Measurements from ENCODE around the gene KANK4.
"Not testable (repeated sequence)": the region's sequence is repeated elsewhere in the genome, so short reads cannot be mapped to it uniquely, and the experiment has no call there.

The KANK4 gene

DNA sequence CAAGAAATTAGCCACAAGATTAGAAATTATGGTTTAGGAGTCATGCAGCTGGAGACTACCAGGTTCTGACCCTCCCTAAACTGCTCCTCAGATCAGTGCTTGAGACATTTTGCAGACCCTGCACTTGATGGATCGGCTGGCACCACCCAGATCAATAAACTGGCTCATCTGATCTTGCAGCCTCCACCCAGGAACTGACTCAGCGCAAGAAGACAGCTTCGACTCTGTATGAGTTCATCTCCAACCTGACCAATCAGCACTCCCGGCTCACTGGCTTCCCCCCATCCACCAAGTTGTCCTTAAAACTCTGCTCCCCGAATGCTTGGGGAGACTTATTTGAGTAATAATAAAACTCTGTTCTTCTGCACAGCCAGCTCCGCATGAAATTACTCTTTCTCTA lies 84.5 kb downstream of the KANK4 start:
- no peak for DNase-seq

DNA sequence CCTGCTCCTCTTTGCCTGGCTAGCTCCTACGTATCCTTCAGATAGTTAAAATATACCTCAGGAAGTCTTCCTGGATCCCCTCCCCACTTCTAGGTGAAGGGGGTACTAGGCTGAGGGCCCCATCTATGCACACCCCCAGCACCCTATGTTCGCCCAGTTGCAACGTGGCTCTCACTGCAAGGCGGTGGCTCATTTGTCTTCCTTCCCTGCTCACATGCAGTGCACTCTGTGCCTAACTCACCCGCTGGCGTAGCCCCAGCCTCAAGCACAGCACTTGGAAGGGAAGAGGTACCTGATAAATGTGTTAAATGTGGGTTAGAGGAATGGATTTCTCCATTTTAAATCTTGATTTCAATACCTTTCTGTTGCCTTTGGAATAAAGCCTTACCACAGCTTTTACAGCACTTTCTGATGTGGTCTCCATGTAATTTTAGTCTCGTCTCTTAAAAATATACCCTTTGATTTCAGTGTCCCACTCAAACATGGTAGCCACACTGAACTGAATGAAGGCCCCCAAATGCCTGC lies 85.2 kb downstream of the KANK4 start:
- no peak for DNase-seq

- DNase-seq: no peak
Observed at GRCh38 chr1:62232871-62233278, 86.4 kb downstream of the KANK4 start.

GRCh38 chr1:62230718-62231117 lies 88.5 kb downstream of the KANK4 start:
- no peak for DNase-seq

- DNase-seq: no peak
Observed at GRCh38 chr1:62229932-62230331, 89.3 kb downstream of the KANK4 start.

GRCh38 chr1:62229468-62229867 lies 89.8 kb downstream of the KANK4 start:
- no peak for DNase-seq

DNA sequence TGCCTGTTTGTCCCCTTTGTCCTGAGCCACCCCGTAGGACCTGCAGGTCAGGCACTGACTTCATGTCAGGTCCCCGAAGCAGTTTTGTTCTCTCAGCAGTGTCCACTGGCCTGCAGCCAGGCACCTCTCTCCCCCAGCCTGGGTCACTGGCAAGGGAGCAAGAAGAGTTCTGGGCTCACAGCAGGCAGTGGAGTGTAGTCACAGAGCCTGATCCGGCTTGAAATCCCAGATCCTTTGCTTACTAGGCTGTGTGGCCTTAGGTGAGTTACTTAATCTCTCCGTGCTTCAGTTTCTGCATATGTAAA lies 90.4 kb downstream of the KANK4 start:
- DNase-seq: no peak

GRCh38 chr1:62228136-62228882 lies 90.9 kb downstream of the KANK4 start:
- no peak for DNase-seq

DNA sequence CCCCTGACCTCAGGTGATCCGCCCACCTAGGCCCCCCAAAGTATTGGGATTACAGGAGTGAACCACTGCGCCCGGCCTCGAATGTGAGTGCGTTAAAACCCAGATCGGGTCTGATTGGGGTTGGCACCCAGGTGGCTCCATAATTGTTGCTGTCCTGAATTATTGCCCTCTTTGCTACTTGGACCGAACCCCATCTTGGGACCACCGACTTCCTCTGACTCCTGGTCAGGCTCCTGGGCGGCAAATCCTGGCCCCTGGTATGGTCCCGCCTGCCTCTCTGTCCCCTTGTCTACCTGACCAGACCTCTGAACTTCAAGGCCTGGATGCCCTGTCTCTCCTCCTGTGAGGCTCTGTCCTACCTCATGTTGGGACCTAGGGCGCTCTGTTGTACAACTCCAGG lies 91.7 kb downstream of the KANK4 start:
- DNase-seq: no peak

DNA sequence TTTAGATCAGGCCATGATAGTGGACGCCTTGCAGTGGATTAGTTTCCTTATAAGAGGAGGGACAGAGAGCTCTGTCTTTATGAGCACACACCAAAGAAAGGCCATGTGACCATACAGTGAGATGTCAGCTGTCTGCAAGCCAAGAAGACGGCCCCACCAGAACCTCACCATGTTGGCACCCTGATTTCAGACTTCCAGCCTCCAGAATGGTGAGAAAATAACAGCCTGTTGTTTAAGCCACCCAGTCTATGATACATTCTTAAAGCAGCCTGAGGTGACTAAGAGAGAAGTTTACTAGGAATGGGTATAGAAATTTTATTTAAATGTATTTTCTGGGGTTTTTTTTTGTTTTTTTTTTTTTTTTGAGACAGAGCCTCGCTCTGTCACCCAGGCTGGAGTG lies 95.1 kb downstream of the KANK4 start:
- no peak for DNase-seq

GRCh38 chr1:62222321-62222720 lies 96.9 kb downstream of the KANK4 start:
- no peak for DNase-seq

- DNase-seq: no peak
Observed at GRCh38 chr1:62221171-62221570, 98.1 kb downstream of the KANK4 start.

GRCh38 chr1:62220456-62220855 lies 98.8 kb downstream of the KANK4 start:
- DNase-seq: not testable (repeated sequence)

- DNase-seq: no peak
Observed at GRCh38 chr1:62218604-62219003, 100.6 kb downstream of the KANK4 start.

DNA sequence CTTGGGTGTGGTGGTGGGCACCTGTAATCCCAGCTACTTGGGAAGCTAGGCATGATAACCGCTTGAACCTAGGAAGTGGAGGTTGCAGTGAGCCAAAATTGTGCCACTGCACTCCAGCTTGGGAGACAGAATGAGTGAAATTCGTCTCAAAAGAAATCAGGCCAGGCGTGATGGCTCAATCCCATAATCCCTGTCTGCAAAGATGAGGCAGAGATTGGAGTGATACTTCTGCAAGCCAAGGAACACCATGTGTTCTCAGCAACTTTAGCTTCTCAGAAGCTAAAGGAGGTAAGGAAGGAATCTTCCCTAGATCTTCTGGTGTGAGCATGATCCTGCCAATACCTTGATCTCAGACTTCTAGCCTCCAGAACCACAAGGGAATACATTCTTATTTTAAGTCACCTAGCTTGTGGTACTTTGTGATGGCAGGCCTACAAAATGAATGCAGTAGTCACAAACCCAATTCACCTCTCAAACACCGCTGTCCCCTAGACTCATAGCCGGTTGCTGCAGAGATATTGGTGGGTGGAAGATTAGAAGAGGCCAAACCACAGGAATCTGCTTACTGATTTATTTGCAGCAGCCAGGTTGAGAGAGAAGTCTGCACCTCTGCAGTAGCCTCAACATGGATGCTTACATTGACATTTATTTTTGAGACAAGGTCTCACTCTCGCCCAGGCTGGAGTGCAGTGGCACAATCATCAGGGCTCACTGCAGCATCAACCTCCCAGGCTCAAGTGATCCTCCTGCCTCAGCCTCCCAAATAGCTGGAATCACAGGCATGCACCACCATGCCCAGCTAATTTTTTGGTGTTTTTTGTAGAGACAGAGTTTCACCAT lies 105.9 kb downstream of the KANK4 start:
- no peak for DNase-seq

DNA sequence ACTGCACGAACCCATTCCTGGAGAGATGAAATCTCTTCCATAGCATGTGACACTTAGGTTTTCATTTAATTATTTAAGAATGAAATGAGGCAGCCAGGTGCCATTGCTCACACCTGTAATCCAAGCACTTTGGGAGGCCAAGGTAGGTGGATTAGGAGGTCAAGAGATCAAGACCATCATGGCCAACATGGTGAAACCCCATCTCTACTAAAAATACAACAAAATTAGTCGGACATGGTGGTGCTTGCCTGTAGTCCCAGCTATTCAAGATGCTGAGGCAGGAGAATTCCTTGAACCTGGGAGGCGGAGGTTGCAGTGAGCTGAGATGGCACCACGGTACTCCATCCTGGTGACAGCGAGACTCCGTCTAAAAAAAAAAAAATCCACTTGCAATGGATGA lies 106.8 kb downstream of the KANK4 start:
- DNase-seq: no peak

DNA sequence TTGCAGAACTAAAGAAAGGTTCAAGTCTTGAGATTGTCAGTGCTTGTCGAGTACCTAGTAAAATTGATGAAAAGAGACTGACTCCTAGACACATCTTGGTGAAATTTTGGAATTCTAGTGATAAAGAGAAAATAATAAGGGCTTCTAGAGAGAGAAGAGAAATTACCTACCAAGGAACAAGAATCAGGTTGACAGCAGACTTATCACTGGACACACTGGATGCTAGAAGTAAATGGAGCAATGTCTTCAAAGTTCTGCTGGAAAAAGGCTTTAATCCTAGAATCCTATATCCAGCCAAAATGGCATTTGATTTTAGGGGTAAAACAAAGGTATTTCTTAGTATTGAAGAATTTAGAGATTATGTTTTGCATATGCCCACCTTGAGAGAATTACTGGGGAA lies 108.3 kb downstream of the KANK4 start:
- DNase-seq: no peak

DNA sequence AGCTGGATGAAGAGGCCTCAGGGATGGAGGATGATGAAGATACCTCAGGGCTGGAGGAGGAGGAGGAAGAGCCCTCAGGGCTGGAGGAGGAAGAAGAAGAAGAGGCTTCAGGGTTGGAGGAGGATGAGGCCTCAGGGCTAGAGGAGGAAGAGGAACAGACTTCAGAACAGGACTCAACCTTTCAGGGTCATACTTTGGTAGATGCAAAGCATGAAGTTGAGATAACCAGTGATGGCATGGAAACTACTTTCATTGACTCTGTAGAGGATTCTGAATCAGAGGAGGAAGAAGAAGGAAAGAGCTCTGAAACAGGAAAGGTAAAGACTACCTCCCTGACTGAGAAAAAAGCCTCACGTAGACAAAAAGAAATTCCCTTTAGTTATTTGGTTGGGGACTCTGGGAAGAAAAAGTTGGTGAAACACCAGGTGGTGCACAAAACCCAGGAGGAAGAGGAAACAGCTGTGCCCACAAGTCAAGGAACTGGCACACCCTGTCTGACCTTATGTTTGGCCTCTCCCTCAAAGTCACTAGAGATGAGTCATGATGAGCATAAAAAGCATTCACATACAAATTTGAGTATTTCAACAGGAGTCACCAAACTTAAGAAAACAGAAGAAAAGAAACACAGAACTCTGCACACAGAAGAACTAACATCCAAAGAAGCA lies 109.2 kb downstream of the KANK4 start:
- no peak for DNase-seq

DNA sequence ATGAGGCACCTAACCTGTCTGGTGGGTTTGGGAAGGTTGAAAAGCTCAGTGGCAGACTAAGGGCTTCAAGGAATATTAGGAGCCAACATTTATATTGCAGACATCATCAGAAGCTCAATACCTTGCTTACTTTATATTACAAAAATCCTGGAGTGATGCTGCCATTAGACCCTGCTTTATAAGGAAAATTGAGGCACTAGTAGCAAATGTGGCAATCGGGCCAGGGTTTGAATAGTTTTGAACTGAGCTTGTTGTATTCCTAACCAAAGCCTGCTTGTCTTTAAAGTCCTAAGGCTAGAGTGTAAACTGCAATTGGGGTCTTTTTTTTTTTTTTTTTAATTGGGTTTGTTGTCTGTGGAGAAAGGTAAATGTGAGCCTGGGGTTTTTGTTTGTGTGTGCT lies 110.3 kb downstream of the KANK4 start:
- no peak for DNase-seq

- DNase-seq: no peak
Observed at GRCh38 chr1:62208087-62208486, 111.1 kb downstream of the KANK4 start.

DNA sequence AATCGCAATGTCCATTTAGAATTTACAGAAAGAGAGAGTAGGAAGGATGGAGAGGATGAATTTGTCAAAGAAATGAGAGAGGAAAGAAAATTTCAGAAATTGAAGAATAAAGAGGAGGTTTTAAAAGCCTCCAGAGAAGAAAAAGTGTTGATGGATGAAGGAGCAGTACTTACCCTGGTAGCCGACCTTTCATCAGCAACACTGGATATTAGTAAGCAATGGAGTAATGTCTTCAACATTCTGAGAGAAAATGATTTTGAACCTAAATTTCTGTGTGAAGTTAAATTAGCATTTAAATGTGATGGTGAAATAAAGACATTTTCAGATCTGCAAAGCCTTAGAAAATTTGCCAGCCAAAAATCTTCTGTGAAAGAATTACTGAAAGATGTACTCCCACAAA lies 112.0 kb downstream of the KANK4 start:
- no peak for DNase-seq

- DNase-seq: no peak
Observed at GRCh38 chr1:62198781-62199125, 120.5 kb downstream of the KANK4 start.

DNA sequence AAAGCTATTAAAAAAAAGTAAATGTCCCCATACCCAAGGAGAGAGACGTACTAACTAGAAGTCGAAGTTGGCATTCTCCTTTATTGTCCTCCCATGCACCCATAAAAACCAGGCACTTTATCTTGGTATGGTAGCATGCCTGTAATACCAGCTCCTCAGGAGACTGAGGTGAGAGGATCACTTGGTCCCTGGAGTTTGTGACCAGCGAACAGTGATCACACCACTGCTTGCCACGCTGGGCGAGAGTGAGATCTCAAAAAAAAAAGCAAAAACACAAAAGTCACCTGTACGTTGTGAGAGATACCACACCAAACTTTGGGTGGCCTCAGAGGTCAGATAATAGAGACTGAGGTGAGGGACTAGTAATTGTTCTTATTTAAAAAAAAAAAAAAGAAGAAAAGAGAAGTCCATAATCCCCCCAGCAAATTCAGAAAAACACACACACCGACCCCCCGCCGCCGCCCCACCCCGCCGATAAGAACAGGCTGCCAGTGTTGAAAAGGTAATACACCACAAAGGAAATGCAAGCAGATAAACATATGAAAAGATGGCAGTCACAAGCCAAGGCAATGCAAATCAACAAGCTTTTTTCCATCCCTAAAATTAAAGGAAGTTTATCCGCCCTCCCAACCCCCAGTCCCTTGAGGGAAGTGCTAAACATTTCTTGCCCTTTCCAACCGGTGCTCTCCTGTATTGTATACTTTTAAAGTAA lies 121.0 kb downstream of the KANK4 start:
- no peak for DNase-seq
